Non-pigmented ciliary epithelial cell (primary cell): ENCODE measurements around the gene ECSIT.

Experiments used
- DNase-seq: peaks from one replicate; pipeline ENCODE4 v3.0.0-alpha.2; 2010; ENCODE audit warnings: low read depth

Gene ECSIT

DNA sequence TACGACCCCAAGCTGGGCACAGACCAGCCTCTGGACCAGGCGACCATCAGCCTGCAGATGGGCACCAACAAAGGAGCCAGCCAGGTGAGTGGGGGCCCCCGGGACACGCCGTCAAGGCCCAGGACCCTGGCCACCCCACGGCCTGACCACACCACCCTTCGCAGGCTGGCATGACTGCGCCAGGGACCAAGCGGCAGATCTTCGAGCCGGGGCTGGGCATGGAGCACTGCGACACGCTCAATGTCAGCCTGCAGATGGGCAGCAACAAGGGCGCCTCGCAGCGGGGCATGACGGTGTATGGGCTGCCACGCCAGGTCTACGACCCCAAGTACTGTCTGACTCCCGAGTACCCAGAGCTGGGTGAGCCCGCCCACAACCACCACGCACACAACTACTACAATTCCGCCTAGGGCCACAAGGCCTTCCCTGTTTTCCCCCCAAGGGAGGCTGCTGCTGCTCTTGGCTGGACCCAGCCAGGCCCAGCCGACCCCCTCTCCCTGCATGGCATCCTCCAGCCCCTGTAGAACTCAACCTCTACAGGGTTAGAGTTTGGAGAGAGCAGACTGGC, 20.5 kb upstream of the ECSIT start:
- no peak for DNase-seq

DNA sequence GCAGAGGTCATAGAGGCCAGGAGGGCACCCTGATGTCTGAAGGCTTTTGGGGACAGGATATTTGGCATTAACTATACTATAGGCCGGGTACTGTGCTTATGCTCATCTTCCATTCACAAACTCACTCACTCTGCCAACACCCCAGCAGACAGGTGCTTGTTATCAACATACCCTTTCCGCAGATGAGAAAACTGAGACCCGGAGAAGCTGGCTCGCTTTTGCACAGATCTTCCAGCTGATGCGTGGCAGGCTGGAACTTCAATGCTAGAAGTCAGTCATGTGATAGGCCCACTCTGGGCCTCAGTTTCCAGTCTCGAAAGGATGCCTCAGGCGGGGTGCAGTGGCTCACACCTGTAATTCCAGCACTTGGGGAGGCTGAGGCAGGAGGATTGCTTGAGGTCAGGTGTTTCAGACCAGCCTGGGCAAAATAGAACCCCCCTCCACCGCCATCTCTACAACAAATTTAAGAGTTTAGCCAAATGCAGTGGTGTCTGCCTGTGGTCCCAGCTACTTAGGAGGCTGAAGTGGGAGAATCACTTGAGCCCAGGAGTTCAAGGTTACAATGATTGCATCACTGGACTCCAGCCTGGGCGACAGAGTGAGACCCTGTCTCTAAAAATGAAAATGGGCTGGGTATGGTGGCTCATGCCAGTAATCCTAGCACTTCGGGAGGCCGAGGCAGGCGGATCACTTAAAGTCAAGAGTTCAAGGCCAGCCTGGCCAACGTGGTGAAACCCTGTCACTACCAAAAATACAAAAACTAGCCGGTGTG, 19.2 kb upstream of the ECSIT start:
- no peak for DNase-seq

- DNase-seq, result no peak
Measured at GRCh38 chr19:11541238-11541637, 12.3 kb upstream of the ECSIT start.

- no peak for DNase-seq
Measured at GRCh38 chr19:11540645-11541044, 11.7 kb upstream of the ECSIT start.

DNA sequence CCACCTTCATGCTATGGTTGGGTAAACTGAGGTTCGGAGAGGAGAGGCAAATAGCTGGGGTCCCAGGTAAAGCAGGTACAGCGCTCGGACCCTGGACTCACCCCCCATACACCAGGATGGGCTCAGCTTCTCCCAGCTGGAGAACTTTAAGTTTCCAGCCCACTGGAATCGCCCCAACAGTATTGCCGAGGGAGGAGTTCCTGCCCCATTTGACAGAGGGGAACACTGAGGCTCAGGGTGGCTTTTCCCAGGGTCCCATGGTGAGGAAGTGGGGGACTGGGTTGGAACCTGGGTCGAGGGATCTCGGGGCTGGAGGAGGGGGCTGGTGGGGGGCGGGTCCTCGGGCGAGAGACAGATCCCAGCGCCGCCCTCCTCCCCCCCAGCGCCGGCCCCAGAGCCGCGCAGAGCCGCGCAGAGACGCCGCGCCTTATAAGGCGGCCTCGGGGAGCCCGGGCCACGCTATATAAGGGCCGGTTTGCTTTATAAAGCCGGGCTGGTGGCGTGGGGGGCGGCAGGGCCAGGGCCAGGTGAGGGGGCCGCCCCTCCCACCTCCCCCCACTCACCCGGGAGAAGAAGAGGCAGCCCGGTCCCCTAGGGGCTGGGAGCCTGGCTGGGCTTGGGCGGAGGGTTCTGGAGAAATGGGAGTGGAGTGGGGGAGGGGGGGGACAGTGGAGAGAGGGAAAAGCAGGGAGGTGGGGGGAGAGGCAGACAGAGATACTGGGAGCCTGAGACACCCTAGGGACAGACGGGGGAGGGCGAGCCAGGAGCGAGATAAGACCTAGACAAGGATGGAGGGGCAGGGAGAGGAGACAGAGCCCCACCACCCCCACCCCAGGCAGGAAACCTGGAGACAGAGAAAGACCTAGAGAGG, 10.8 kb upstream of the ECSIT start:
- no peak for DNase-seq

- DNase-seq, result peak; percentile 61
Measured at GRCh38 chr19:11538232-11539036, 9.5 kb upstream of the ECSIT start, which contains the start of gene CNN1. Gene CNN1, plus strand, starts transcription at chr19:11538851. Its CDS starts 77 bp downstream, at chr19:11538928.

DNA sequence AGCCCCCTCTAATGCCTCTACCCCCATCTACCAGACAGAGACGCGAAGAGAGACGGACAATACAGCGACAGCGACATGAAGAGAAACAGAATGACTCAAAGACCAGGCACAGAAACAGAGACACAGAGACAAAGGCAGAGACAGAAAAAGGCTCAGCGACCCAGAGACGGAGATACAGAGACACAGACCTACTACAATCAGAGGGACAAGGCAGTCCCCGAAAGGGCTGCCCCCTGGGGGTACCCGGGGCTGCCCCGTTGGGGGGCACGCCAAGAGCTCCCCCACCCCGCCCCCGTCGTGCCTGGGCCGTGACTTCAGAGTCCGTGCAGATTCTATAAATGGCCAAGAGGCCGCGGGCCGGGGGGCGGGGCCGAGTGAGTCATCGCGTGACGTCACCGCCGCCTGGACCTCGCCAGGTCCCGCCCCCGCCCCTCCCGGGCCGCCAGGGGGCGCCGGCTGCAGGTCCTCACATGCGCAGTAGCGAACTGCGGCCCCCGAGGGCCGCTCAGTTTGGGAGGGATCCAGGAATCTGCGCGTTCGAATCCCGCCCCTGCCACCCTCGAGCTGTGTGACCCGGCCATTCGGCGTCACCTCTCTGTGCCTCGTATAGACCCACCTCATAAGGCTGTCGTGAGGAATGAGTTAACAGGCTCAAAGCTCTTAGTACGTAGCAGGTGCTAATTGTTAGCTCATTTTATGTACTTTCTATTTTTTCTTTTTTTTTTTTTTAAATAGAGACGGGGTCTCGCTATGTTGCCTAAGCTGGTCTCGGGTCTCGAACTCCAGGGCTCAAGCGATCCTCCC, 7.1 kb upstream of the ECSIT start:
- peak; percentile 41 for DNase-seq

DNA sequence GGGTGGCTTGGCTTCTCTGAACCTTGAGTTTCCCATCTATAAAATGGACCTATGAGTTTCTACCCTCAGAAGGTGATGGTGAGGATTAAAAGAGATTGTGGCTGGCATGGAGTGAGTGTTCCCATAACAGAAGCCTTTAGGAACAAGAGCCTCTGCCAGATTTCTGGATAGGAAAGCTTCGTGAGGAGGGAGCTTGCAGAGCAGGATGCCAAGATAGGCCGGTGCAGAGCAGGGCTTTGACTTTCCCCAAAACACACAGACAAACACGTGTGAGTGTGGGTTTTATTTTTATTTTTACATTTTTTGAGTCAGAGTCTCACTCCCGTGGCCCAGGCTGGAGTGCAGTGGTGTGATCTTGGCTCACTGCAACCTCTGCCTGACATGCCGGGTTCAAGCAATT, 6.0 kb upstream of the ECSIT start:
- DNase-seq, result no peak

DNA sequence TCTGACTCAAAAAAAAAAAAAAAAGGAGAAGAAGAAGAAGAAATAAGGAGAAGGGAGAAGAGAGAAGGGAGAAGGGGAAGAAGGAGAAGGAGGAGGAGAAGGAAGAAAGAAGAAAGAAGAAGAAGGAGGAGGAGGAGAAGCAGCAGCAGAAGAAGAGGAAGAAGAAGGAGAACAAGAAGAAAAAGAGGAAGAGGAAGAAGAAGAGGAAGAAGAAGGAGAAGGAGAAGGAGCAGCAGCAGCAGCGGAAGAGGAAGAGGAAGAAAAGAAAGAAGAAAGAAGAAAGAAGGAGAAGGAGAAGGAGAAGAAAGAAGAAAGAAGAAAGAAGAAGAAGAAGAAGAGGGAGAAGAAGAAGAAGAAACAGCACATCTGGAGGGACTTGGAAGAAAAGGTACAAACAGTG, 5.6 kb upstream of the ECSIT start:
- DNase-seq, result no peak

- DNase-seq, result no peak
Measured at GRCh38 chr19:11530432-11530831, 1.5 kb upstream of the ECSIT start.

DNA sequence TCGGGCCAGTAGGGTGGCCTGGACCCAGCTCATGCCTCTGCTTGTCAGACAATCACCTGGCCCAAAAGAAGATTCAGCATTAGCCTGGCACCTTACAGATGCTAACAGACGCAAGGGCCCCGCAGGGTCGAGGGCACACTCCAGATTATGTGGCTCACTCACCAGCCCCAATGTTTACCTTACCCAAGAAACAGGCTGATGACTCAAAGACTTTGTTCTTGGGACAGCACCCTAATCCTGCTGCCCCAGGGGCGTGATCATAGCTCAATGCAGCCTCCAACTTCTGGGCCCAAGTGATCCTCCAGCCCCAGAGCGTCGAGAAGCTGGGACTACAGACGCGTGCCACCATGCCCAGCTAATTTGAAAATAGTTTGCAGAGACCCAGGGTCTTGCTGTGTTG, 9.8 kb downstream of the ECSIT start:
- no peak for DNase-seq

- DNase-seq, result no peak
Measured at GRCh38 chr19:11513946-11514345, 15.0 kb downstream of the ECSIT start.

- DNase-seq, result no peak
Measured at GRCh38 chr19:11510444-11510843, 18.5 kb downstream of the ECSIT start.

DNA sequence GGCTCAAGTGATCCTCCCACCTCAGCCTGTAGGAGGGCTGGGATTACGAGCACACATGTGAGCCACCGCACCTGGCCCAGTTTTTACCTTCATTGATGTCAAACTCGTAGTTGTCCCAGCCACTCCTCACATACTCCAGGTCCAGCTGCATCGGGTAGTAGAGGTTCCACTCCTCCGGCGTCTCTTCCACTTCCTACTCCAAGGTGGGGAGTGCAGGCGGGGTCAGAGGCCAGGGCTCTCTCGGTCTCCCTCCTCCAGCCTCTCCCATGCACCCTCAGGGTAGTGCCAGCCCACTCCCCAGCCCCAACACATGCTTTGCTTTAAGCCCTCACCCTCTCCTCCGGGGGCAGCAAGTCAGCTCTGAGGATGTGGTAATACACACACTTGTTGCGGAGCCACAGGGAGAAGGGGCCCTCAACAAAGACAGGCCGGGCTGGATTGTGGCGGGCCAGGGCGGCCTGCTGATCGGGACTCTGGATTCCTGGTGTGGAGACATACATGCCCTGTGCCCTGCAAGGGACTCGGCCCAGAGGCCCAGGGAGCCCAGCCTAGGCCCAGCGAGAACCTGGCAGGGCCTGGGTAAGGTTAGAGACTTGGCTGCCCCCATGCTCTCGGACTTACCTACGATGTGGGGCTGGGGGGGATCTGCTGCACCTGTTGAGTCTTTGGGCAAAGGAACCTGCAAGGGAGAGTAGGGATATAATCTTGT, 21.4 kb downstream of the ECSIT start:
- no peak for DNase-seq

GRCh38 chr19:11506967-11507366, 22.0 kb downstream of the ECSIT start:
- no peak for DNase-seq

DNA sequence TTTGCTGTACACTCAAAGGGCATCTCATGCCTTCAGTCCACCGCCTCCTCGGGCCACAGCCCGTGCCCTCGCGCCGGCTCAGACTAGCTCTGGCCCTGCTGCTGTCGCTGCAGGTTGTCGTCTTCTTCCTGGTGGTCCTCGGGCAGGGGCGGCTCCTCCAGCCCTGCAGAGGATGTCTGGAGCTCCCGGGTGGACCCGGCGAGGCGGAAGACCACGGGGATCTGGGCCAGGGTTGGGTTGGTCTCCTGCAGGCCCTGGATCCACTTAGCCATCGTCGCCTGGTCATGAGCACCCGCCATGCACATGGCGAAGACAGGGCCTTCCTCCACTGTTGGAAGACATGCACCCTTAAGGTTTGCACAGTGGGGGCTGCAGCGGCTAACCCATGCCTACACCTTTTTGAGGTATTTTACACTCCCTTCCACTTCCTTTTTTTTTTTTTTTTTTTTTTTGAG, 22.8 kb downstream of the ECSIT start:
- no peak for DNase-seq

- DNase-seq, result peak; percentile 67
Measured at GRCh38 chr19:11505504-11506100, 23.3 kb downstream of the ECSIT start, which contains the start of gene ZNF653. Gene ZNF653, minus strand, starts transcription at chr19:11505839. Its CDS starts 53 bp downstream, at chr19:11505786.

DNA sequence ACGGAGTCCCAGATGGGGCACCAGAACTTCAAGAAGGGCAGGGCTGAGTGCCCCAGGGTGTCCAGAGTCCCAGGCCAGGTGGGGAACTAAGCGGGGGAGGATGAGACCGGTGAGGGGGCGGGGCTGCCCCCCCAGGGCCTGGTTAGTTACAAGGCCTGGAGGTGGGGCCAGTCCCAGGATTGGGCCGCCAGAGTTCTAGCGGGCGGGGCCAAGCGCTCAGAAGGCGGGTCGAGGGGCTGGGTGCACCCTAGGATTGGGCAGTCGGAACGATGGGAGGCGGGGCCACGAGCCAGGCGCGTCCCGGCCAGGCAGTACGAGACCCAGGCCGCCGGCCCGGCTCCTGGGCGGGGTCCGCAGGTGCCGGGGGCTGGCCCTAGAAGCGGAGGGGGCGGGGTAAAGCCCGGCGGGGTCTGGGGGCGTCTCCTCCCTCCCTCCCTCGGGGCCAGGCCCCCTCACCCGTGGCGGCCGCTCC, 23.9 kb downstream of the ECSIT start:
- DNase-seq, result peak; percentile 70

GRCh38 chr19:11504502-11505031, 24.4 kb downstream of the ECSIT start:
- DNase-seq, result no peak
